Liver (tissue), 9 donors: ENCODE measurements around the gene EFR3B. TPM values are rescaled to one million over a fixed set of nuclear protein-coding genes. Genes with fewer than 3 reads are reported as not detected.

Source experiments
- DNase-seq: peaks from one replicate; pipeline ENCODE4 v3.0.0-alpha.2; 2017; ENCODE audit warnings: low spot score
- H3K27ac ChIP-seq, 2 donors: one replicate each; pipeline ENCODE4 v1.7.0; 2013; ENCODE audit warnings: inconsistent platforms in 2 of 2, low read length in 2 of 2, control low read depth in 1 of 2, low read depth in 1 of 2, mild to moderate bottlenecking in 1 of 2
- H3K27me3 ChIP-seq, 4 donors: one replicate each; pipeline versions ENCODE4 v1.6.1 to v1.7.0; 2013; ENCODE audit warnings: low read length in 3 of 4, inconsistent platforms in 1 of 4, mild to moderate bottlenecking in 1 of 4, moderate library complexity in 1 of 4; ENCODE audit not compliant: control insufficient read depth in 4 of 4, insufficient read depth in 4 of 4
- H3K36me3 ChIP-seq, 4 donors: one replicate each; pipeline versions ENCODE4 v1.6.1 to v1.7.0; 2013; ENCODE audit warnings: low read length in 3 of 4, mild to moderate bottlenecking in 3 of 4, low read depth in 1 of 4, moderate library complexity in 1 of 4; ENCODE audit not compliant: control insufficient read depth in 4 of 4, insufficient read depth in 3 of 4
- H3K4me1 ChIP-seq, 4 donors: one replicate each; pipeline versions ENCODE4 v1.6.1 to v1.7.0; 2013; ENCODE audit warnings: low read length in 3 of 4, mild to moderate bottlenecking in 3 of 4, moderate library complexity in 1 of 4; ENCODE audit not compliant: control insufficient read depth in 4 of 4, insufficient read depth in 4 of 4
- H3K4me3 ChIP-seq, 3 donors: one replicate each; pipeline versions ENCODE4 v1.6.1 to v1.7.0; 2013; ENCODE audit warnings: low read length in 3 of 3, control low read depth in 1 of 3, low read depth in 1 of 3, mild to moderate bottlenecking in 1 of 3
- H3K9ac ChIP-seq, 2 donors: one replicate each; pipeline ENCODE4 v1.7.0; 2013; ENCODE audit warnings: low read length in 2 of 2, mild to moderate bottlenecking in 2 of 2, moderate library complexity in 2 of 2, control low read depth in 1 of 2, low read depth in 1 of 2
- H3K9me3 ChIP-seq, 4 donors: one replicate each; pipeline versions ENCODE4 v1.6.1 to v1.7.0; 2013; ENCODE audit warnings: low read length in 3 of 4; ENCODE audit not compliant: control insufficient read depth in 4 of 4
- ATF3 ChIP-seq: IDR thresholded peaks from 2 replicates; pipeline ENCODE4 v1.6.1; 2016; ENCODE audit warnings: antibody characterized with exemption
- CTCF ChIP-seq: fragments of 150-350 bp; IDR thresholded peaks from 2 replicates; pipeline ENCODE4 v1.5.1; 2017; ENCODE audit warnings: improper control_type of control experiment, low read depth, low read length; ENCODE audit not compliant: missing input control
- EGR1 ChIP-seq, 2 donors: IDR thresholded peaks; 2 replicates each; pipeline ENCODE4 v1.6.1; 2016 to 2018; ENCODE audit warnings: antibody characterized with exemption in 2 of 2, low read depth in 2 of 2
- FOXA1 ChIP-seq: IDR thresholded peaks from 2 replicates; pipeline ENCODE4 v1.6.1; 2016; ENCODE audit warnings: antibody characterized with exemption
- FOXA2 ChIP-seq: IDR thresholded peaks from 2 replicates; pipeline ENCODE4 v1.6.1; 2016; ENCODE audit warnings: antibody characterized with exemption
- GABPA ChIP-seq, 2 donors: IDR thresholded peaks in 1 of 2; conservative IDR thresholded peaks in 1 of 2; 2 replicates each; pipeline ENCODE4 v1.6.1; 2016; ENCODE audit warnings: antibody characterized with exemption in 2 of 2, mild to moderate bottlenecking in 1 of 2, moderate library complexity in 1 of 2
- HNF4A ChIP-seq, 2 donors: conservative IDR thresholded peaks; 2 replicates each; pipeline ENCODE4 v1.6.1; 2016; ENCODE audit warnings: antibody characterized with exemption in 2 of 2, mild to moderate bottlenecking in 2 of 2
- HNF4G ChIP-seq: IDR thresholded peaks from 2 replicates; pipeline ENCODE4 v1.6.1; 2016; ENCODE audit warnings: antibody characterized with exemption
- JUND ChIP-seq, 2 donors: IDR thresholded peaks; 2 replicates each; pipeline ENCODE4 v1.6.1; 2016; ENCODE audit warnings: antibody characterized with exemption in 2 of 2
- MAX ChIP-seq: IDR thresholded peaks from 2 replicates; pipeline ENCODE4 v1.6.1; 2016; ENCODE audit warnings: antibody characterized with exemption
- NR2F2 ChIP-seq: IDR thresholded peaks from 2 replicates; pipeline ENCODE4 v1.6.1; 2016; ENCODE audit warnings: antibody characterized with exemption
- RAD21 ChIP-seq, 2 donors: IDR thresholded peaks; 2 replicates each; pipeline ENCODE4 v1.6.1; 2016; ENCODE audit warnings: antibody characterized with exemption in 2 of 2, mild to moderate bottlenecking in 2 of 2
- REST ChIP-seq: IDR thresholded peaks from 2 replicates; pipeline ENCODE4 v1.6.1; 2016; ENCODE audit warnings: antibody characterized with exemption, mild to moderate bottlenecking
- RXRA ChIP-seq, 2 donors: IDR thresholded peaks; 2 replicates each; pipeline ENCODE4 v1.6.1; 2017 to 2018; ENCODE audit warnings: antibody characterized with exemption in 2 of 2, mild to moderate bottlenecking in 1 of 2
- SP1 ChIP-seq: IDR thresholded peaks from 2 replicates; pipeline ENCODE4 v1.6.1; 2018; ENCODE audit warnings: antibody characterized with exemption, mild to moderate bottlenecking
- TAF1 ChIP-seq: conservative IDR thresholded peaks from 2 replicates; pipeline ENCODE4 v1.6.1; 2016; ENCODE audit warnings: antibody characterized with exemption, mild to moderate bottlenecking
- ZBTB33 ChIP-seq: IDR thresholded peaks from 2 replicates; pipeline ENCODE4 v1.6.1; 2016; ENCODE audit warnings: antibody characterized with exemption
- WGBS: extraction: QIAGEN DNeasy Blood & Tissue Kit; methylation state at CpG from one replicate; pipeline ENCODE4 v1.1.7; 2013; 5-methylcytosine and 5-hydroxymethylcytosine counted together
- polyA plus RNA-seq, 2 donors: library from polyadenylated mRNA; stranded (reverse) in 1 of 2; unstranded in 1 of 2; fragments of 200-250 nt in 1 of 2; fragments of >200 nt in 1 of 2; fragmentation: Nextera tagmentation in 1 of 2; extraction: Ambion mirVana in 1 of 2; gene quantifications; one replicate each; pipeline versions ENCODE4 v1.2.1 to v1.2.3, GENCODE V29; 2013 to 2015
- total RNA-seq, 2 donors: library from RNA; depleted of rRNA; stranded (reverse); fragments of >200 nt; gene quantifications; one replicate each; pipeline ENCODE4 v1.2.3, GENCODE V29; 2014
- donor health status: healthy.
- donor health status: healthy.
- donor health status: healthy.
- donor health status: healthy.
- donor health status: healthy.

EFR3B gene
- total and polyA plus RNA-seq, 4 donors, result 0.05 to 0.33 (median 0.23) TPM

- no peak for TF ChIP-seq CTCF
- no peak for TF ChIP-seq ZBTB33
- TF ChIP-seq MAX, result no peak
Observed at GRCh38 chr2:25170888-25171287, 129.0 kb downstream of the EFR3B start (continued).

- H3K27me3 ChIP-seq, result peaks cover 0 to 9% (median 7%) of the 10 kb centered on the region in 4 donors
- no peaks in the 10 kb centered on the region for H3K9me3 ChIP-seq
- H3K36me3 ChIP-seq, result no peaks in the 10 kb centered on the region
- H3K9ac ChIP-seq, result no peak overlapping the region
- TF ChIP-seq HNF4G (no peak), RXRA (IDR thresholded peaks at IDR 0.05) (no peak), SP1 (no peak), TAF1 (no peak), EGR1 (IDR thresholded peaks at IDR 0.05; ENCODE audit: low read depth in 2 of 2) (no peak), GABPA (IDR thresholded peaks at IDR 0.05 in 1 of 2, conservative IDR thresholded peaks at IDR 0.05 in 1 of 2) (no peak), NR2F2 (no peak), REST (no peak)
- peaks cover 0 to 1% (median 0%) of the 10 kb centered on the region in 4 donors for H3K4me1 ChIP-seq
- H3K27ac ChIP-seq, result no peak overlapping the region
- H3K4me3 ChIP-seq, result no peak overlapping the region
- no peak for DNase-seq
- WGBS, result 82% methylated on average over 5 of the region's 5 CpGs
Observed at GRCh38 chr2:25173719-25174118, 131.8 kb downstream of the EFR3B start.

GRCh38 chr2:25174192-25174861, 132.5 kb downstream of the EFR3B start:
- Histone ChIP-seq H3K27ac (no peak overlapping the region), H3K4me1 (no peaks in the 10 kb centered on the region), H3K9ac (no peak overlapping the region), H3K9me3 (no peaks in the 10 kb centered on the region), H3K4me3 (no peak overlapping the region), H3K27me3 (peaks cover 0 to 9% (median 4%) of the 10 kb centered on the region in 4 donors), H3K36me3 (no peaks in the 10 kb centered on the region)
- DNase-seq, result no peak
- 86% methylated on average over 6 of the region's 6 CpGs for WGBS
- no peak for TF ChIP-seq RXRA (IDR thresholded peaks at IDR 0.05)
- no peak for TF ChIP-seq HNF4A (conservative IDR thresholded peaks at IDR 0.05)
- TF ChIP-seq FOXA1, result no peak
- TF ChIP-seq CTCF, result no peak
- no peak for TF ChIP-seq ZBTB33
- TF ChIP-seq RAD21 (IDR thresholded peaks at IDR 0.05), result no peak
- no peak for TF ChIP-seq EGR1 (IDR thresholded peaks at IDR 0.05; ENCODE audit: low read depth in 2 of 2)
- TF ChIP-seq HNF4G, result no peak
- no peak for TF ChIP-seq FOXA2
- TF ChIP-seq JUND (IDR thresholded peaks at IDR 0.05), result no peak
- no peak for TF ChIP-seq ATF3
